RWPE1 (cell line): ENCODE measurements around the gene PCDHB16.
"Not testable (repeated sequence)": the region's sequence is repeated elsewhere in the genome, so short reads cannot be mapped to it uniquely, and the experiment has no call there.

Experiments
- CTCF ChIA-PET: fragments of 350-600 bp; sonication (Branson Sonifier 250); formaldehyde crosslinking; extraction: SDS; loops from one replicate; lab custom pipeline; 2021; lab: Yijun Ruan, JAX
- POLR2A ChIA-PET: fragments of 400-600 bp; formaldehyde crosslinking; extraction: SDS; loops from one replicate; lab custom pipeline; 2020; ENCODE audit warnings: antibody characterized with exemption; ENCODE audit not compliant: low non-redundant PET; lab: Yijun Ruan, JAX
- DNase-seq: peaks from one replicate; pipeline ENCODE4 v3.0.0; 2012; ENCODE audit warnings: low spot score
- H3K27ac ChIP-seq: fragments of 450-650 bp; 2 replicates; pipeline ENCODE4 v1.5.1; 2017
- TF ChIP-seq, protein P1 (sequence below): fragments of 450-650 bp; conservative IDR thresholded peaks from 2 replicates; pipeline ENCODE4 v1.5.1; 2017; ENCODE audit warnings: low read depth, mild to moderate bottlenecking

The PCDHB16 gene

DNA sequence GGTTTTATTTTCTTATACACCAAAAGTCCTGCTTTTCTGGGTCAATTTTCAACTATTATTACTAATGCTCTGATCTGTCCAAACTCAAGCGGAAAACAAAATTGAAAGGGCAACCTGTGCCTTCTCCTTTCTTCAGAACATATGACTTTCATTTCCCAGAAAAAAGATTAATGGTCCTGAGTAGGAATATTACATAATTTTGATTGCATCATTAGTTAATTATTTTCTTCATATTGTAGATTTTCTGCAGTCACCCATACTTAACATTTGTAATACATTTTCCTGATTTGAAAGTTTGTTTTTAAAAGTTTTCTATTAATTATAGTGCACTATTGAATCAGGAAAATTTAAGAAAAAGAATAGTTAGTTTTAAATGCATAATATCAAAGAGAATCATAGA, 6.3 kb upstream of the PCDHB16 start:
- CTCF ChIA-PET, result no interaction called here

DNA sequence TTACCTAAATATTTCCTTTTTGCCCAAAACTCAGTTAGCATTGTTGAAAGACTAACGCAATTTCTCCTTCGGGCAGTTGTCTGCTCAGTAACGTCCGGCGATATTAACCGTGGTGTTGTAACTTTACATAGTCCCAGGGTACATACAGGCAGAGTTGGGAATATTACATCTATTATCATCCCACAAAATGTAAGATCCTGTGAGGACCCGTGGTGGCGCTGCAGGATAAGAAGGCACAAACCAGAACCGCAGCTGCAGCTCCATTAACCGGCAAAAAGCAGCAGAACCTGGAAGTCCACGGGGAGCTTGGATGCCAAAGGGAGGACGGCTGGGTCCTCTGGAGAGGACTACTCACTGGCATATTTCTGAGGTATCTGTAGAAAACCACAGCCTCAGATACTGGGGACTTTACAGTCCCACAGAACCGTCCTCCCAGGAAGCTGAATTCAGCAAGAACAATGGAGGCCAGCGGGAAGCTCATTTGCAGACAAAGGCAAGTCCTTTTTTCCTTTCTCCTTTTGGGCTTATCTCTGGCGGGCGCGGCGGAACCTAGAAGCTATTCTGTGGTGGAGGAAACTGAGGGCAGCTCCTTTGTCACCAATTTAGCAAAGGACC, 4.5 kb upstream of the PCDHB16 start, which contains the start of gene PCDHB8:
TSS of gene PCDHB8 (plus strand) at position 214 of the 615 bp plus-strand sequence. CDS start at position 459, 245 bp downstream.
- DNase-seq, H3K27ac ChIP-seq, POLR2A ChIA-PET, CTCF ChIA-PET: not testable (repeated sequence)

More for the DNA sequence above, 6.3 kb upstream of the PCDHB16 start:
- POLR2A ChIA-PET, result no interaction called here
- no peak for DNase-seq
- TF ChIP-seq, protein P1, sequence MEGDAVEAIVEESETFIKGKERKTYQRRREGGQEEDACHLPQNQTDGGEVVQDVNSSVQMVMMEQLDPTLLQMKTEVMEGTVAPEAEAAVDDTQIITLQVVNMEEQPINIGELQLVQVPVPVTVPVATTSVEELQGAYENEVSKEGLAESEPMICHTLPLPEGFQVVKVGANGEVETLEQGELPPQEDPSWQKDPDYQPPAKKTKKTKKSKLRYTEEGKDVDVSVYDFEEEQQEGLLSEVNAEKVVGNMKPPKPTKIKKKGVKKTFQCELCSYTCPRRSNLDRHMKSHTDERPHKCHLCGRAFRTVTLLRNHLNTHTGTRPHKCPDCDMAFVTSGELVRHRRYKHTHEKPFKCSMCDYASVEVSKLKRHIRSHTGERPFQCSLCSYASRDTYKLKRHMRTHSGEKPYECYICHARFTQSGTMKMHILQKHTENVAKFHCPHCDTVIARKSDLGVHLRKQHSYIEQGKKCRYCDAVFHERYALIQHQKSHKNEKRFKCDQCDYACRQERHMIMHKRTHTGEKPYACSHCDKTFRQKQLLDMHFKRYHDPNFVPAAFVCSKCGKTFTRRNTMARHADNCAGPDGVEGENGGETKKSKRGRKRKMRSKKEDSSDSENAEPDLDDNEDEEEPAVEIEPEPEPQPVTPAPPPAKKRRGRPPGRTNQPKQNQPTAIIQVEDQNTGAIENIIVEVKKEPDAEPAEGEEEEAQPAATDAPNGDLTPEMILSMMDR, result no peak
- H3K27ac ChIP-seq, result no peak overlapping the region

GRCh38 chr5:141179371-141179770, 2.8 kb upstream of the PCDHB16 start:
- POLR2A ChIA-PET, H3K27ac ChIP-seq, DNase-seq, CTCF ChIA-PET: not testable (repeated sequence)

DNA sequence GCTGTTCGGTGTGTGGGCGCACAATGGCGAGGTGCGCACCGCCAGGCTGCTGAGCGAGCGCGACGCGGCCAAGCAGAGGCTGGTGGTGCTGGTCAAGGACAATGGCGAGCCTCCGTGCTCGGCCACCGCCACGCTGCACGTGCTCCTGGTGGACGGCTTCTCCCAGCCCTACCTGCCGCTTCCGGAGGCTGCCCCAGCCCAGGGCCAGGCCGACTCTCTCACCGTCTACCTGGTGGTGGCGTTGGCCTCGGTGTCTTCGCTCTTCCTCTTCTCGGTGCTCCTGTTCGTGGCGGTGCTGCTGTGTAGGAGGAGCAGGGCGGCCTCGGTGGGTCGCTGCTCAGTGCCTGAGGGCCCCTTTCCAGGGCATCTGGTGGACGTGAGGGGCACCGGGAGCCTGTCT, 2.3 kb upstream of the PCDHB16 start:
- DNase-seq, CTCF ChIA-PET, POLR2A ChIA-PET, H3K27ac ChIP-seq: not testable (repeated sequence)

GRCh38 chr5:141180313-141180712, 1.9 kb upstream of the PCDHB16 start:
- TF ChIP-seq, protein P1, result no peak

GRCh38 chr5:141184117-141184855, 2.1 kb downstream of the PCDHB16 start:
- CTCF ChIA-PET, POLR2A ChIA-PET: not testable (repeated sequence)

More at GRCh38 chr5:141180313-141180712, 1.9 kb upstream of the PCDHB16 start:
- DNase-seq, result no peak
- CTCF ChIA-PET, result interaction anchor here (0.5 kb wide), 1 partner anchor 65 kb away, joined by 3 read pairs; no protein-coding TSS in a partner anchor
- H3K27ac ChIP-seq, result no peak overlapping the region
- POLR2A ChIA-PET, result no interaction called here

DNA sequence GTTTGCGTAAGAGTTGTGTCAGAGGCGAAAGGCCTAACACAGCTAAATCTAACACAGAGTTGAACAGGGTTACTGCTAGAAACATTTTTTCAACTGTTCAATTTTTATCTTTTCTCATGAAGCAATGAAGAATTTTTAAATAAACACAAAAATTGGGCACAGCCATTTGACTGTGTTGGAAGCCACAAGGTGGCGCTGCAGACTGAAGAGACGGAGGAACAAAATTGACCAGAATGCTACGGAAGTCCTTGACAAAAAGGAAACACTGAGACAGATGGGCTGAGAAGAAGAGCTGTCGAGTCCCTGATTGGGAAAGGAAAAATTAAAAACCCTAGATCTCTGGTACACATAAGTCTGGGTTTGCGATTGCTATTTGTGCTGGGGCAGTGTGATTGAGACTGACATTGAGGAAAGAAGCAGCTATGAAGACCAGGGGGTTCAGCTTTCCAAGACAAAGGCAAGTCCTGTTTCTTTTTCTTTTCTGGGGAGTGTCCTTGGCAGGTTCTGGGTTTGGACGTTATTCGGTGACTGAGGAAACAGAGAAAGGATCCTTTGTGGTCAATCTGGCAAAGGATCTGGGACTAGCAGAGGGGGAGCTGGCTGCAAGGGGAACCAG, 4.8 kb downstream of the PCDHB16 start, which contains the start of gene PCDHB9:
TSS of gene PCDHB9 (plus strand) at position 265 of the 616 bp plus-strand sequence. CDS start at position 423, 158 bp downstream.
- H3K27ac ChIP-seq, result no peak within 1 kb of the TSS
- ChIA-PET CTCF (interaction anchor here (0.5 to 1.9 kb wide), 9 partner anchors 10 to 231 kb away, joined by 3 to 7 read pairs (median 3); partner anchors contain the start of gene PCDHGB7), POLR2A (no interaction called here)
- TF ChIP-seq, protein P1, result peak; percentile 68
- DNase-seq, result no peak

More at GRCh38 chr5:141184117-141184855, 2.1 kb downstream of the PCDHB16 start:
- not testable (repeated sequence) for DNase-seq, H3K27ac ChIP-seq

GRCh38 chr5:141188682-141189081, 6.5 kb downstream of the PCDHB16 start:
- DNase-seq, CTCF ChIA-PET, POLR2A ChIA-PET, H3K27ac ChIP-seq: not testable (repeated sequence)

- POLR2A ChIA-PET, CTCF ChIA-PET, H3K27ac ChIP-seq, DNase-seq: not testable (repeated sequence)
These were observed 6.9 kb downstream of the PCDHB16 start for GRCh38 chr5:141189131-141189530.
